ENCODE measurements around the gene JOSD2. TPM values are rescaled to one million over a fixed set of nuclear protein-coding genes. Genes with fewer than 3 reads are reported as not detected.

Gene JOSD2
- total and polyA plus RNA-seq, 9 of the 15 experiments (the other 6 are each of a cell fraction or from before 2014, with no cell fraction given) = 0.06 to 14.4 (median 3.1) TPM

- TF ChIP-seq ZNF444 (CRISPR knock-in tag; IDR thresholded peaks at IDR 0.05) (0 out of 2 replicates have a peak, but pooled peaks have one; percentile 77), SRF (CRISPR knock-in tag; IDR thresholded peaks at IDR 0.05) (peak in 1 of 2 experiments; percentile 33; a peak in 1 of 4 replicates), TAF7 (tag; IDR thresholded peaks at IDR 0.05) (no peak), LEF1 (IDR thresholded peaks at IDR 0.05) (peak; percentile 52; the same call in 1 of the 2 replicates), KDM1A (IDR thresholded peaks at IDR 0.05) (peak; percentile 55 to 90; a peak in 3 of 4 replicates), ARID1B (IDR thresholded peaks at IDR 0.05) (peak; percentile 81), JUND (IDR thresholded peaks at IDR 0.05; ENCODE audit: borderline replicate concordance, low read depth, low read length) (peak; percentile 31; the same call in 1 of the 2 replicates), JUND (tag; IDR thresholded peaks at IDR 0.05; ENCODE audit: borderline replicate concordance, low read depth, low read length) (peak; percentile 22; the same call in 1 of the 3 replicates), MEF2D (tag; conservative IDR thresholded peaks at IDR 0.05; ENCODE audit: low read depth) (peak; percentile 78), ZNF24 (IDR thresholded peaks at IDR 0.05) (0 out of 2 replicates have a peak, but pooled peaks have one; percentile 16), TFAM (CRISPR knock-in tag; conservative IDR thresholded peaks at IDR 0.05) (no peak), NRF1 (conservative IDR thresholded peaks at IDR 0.05 in 1 of 2, IDR thresholded peaks at IDR 0.05 in 1 of 2) (peak; percentile 58 to 65), HCFC1 (IDR thresholded peaks at IDR 0.05; ENCODE audit: low read depth, low read length) (0 out of 2 replicates have a peak, but pooled peaks have one; percentile 14), ZBTB7A (IDR thresholded peaks at IDR 0.05; ENCODE audit: borderline replicate concordance, control insufficient read depth, low read depth, low read length) (peak; percentile 94), ZNF197 (CRISPR knock-in tag; IDR thresholded peaks at IDR 0.05; ENCODE audit: low read depth) (no peak), RB1 (IDR thresholded peaks at IDR 0.05; ENCODE audit: low read depth) (0 out of 2 replicates have a peak, but pooled peaks have one; percentile 31)
- TF ChIP-seq, protein P1, sequence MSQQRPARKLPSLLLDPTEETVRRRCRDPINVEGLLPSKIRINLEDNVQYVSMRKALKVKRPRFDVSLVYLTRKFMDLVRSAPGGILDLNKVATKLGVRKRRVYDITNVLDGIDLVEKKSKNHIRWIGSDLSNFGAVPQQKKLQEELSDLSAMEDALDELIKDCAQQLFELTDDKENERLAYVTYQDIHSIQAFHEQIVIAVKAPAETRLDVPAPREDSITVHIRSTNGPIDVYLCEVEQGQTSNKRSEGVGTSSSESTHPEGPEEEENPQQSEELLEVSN (IDR thresholded peaks at IDR 0.05; ENCODE audit: borderline replicate concordance in 1 of 2, extremely low read depth in 1 of 2, insufficient read depth in 1 of 2, insufficient read length in 1 of 2, low read depth in 1 of 2, low read length in 1 of 2, poor library complexity in 1 of 2, severe bottlenecking in 1 of 2) = peak in 1 of 2 experiments; percentile 20
- TF ChIP-seq, protein P2, sequence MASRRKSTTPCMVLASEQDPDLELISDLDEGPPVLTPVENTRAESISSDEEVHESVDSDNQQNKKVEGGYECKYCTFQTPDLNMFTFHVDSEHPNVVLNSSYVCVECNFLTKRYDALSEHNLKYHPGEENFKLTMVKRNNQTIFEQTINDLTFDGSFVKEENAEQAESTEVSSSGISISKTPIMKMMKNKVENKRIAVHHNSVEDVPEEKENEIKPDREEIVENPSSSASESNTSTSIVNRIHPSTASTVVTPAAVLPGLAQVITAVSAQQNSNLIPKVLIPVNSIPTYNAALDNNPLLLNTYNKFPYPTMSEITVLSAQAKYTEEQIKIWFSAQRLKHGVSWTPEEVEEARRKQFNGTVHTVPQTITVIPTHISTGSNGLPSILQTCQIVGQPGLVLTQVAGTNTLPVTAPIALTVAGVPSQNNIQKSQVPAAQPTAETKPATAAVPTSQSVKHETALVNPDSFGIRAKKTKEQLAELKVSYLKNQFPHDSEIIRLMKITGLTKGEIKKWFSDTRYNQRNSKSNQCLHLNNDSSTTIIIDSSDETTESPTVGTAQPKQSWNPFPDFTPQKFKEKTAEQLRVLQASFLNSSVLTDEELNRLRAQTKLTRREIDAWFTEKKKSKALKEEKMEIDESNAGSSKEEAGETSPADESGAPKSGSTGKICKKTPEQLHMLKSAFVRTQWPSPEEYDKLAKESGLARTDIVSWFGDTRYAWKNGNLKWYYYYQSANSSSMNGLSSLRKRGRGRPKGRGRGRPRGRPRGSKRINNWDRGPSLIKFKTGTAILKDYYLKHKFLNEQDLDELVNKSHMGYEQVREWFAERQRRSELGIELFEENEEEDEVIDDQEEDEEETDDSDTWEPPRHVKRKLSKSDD (conservative IDR thresholded peaks at IDR 0.05; ENCODE audit: low read length) = no peak
- TF ChIP-seq, protein P3, sequence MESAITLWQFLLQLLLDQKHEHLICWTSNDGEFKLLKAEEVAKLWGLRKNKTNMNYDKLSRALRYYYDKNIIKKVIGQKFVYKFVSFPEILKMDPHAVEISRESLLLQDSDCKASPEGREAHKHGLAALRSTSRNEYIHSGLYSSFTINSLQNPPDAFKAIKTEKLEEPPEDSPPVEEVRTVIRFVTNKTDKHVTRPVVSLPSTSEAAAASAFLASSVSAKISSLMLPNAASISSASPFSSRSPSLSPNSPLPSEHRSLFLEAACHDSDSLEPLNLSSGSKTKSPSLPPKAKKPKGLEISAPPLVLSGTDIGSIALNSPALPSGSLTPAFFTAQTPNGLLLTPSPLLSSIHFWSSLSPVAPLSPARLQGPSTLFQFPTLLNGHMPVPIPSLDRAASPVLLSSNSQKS (CRISPR knock-in tag; IDR thresholded peaks at IDR 0.05) = no peak
- TF ChIP-seq, protein P4, sequence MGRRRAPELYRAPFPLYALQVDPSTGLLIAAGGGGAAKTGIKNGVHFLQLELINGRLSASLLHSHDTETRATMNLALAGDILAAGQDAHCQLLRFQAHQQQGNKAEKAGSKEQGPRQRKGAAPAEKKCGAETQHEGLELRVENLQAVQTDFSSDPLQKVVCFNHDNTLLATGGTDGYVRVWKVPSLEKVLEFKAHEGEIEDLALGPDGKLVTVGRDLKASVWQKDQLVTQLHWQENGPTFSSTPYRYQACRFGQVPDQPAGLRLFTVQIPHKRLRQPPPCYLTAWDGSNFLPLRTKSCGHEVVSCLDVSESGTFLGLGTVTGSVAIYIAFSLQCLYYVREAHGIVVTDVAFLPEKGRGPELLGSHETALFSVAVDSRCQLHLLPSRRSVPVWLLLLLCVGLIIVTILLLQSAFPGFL (CRISPR knock-in tag; IDR thresholded peaks at IDR 0.05) = no peak
Observed at GRCh38 chr19:50500060-50500752, 10.8 kb downstream of the JOSD2 start (continued).
